ENCODE results near the gene FCF1.

Gene FCF1

DNA sequence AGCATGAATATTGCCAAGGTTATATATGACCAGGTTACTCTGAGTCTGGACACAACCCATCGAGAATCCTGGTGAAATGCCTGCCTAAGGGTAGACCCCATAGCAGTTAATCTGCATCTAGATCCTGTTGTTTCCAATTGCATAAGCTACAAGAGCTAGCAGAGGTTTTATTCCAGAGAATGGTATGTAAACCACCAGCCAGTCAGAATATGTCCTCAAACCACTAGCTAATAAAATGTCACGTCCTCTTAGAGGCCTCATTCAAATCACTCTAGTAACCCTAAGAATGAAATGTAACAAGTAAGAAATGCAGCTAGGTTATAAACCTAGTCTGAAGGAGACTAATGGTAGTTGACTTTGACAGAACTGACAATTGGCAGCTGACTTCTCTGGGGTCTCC, 41.2 kb downstream of the FCF1 start:
- TF ChIP-seq CTCF (IDR thresholded peaks at IDR 0.05), result no peak

- no peak for TF ChIP-seq CTCF (IDR thresholded peaks at IDR 0.05)
These were observed 42.0 kb downstream of the FCF1 start for GRCh38 chr14:74754899-74755298.

DNA sequence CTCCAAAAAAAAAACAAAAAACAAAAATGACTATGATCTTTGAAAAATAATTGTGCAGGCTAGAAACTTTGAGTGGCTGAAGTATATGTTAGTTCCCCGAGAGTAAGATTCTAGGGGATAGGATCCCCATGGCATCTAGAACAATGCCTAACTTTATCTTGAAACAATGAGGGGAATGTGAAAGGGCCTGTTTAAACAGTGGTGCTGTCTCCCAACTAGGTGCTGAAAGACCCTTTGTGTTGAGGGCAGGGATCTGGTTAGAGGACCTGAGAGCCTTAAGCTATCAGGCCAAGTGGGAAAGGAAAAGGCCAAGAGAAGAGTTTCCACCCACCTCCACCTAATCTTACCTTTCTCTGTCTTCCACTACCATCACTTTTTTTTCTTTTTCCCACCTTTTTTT, 43.4 kb downstream of the FCF1 start:
- TF ChIP-seq CTCF (IDR thresholded peaks at IDR 0.05), result no peak

DNA sequence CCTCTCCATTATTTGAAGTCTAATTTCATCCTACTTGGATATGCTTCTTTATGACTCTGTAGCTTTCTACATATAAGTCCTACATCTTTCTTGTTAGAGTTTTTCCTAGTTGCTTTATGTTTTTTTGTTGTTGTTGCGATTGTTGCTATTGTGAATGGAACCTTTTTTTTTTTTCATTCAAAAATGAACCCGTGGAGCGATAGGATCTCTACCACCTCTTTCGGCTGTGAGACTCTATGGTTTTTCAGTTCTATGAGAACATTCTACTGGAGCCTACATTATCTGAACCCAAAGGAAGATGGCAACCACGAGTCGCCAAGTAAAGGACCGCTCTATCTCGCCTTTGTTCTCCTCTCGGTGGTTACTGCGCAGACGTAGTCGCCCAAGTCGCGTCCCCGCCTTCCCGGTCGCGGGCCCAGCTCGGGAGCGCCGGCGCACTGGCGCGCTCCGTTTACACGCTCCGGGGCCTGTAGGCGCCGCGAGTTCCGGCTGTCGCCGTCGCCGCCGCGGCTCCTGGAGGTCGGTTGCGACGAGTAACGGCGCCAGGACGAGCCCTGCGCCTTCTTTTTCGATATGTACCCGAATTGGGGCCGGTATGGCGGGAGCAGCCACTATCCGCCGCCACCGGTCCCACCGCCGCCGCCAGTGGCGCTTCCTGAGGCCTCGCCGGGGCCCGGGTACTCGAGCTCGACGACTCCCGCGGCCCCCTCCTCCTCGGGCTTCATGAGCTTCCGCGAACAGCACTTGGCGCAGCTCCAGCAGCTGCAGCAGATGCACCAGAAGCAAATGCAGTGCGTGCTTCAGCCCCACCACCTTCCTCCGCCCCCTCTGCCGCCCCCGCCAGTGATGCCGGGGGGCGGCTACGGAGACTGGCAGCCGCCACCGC, 50.2 kb downstream of the FCF1 start, which contains the start of gene YLPM1:
Gene YLPM1, plus strand, starts transcription at position 400 of the 886 bp plus-strand sequence. Its CDS starts 174 bp downstream, at position 574.
- TF ChIP-seq CTCF (IDR thresholded peaks at IDR 0.05), result peak; percentile 61

DNA sequence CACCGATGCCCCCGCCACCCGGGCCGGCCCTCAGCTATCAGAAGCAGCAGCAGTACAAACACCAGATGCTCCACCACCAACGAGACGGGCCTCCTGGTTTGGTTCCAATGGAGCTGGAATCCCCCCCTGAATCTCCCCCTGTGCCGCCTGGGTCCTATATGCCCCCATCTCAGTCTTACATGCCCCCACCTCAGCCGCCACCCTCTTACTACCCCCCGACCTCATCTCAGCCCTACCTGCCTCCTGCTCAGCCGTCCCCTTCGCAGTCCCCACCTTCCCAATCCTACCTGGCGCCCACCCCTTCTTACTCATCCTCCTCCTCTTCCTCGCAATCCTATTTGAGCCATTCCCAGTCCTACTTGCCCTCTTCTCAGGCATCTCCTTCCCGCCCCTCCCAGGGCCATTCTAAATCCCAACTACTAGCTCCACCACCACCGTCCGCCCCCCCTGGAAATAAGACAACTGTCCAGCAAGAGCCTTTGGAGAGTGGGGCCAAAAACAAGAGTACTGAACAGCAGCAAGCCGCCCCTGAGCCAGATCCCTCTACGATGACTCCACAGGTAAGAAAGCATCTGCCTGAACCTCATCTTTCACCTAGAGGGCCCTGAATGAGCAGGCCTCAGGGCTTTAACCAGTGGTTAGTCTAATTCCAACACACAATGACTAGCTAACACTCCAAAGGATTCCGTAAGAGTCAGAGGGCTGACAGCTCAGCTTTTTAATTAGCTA, 51.0 kb downstream of the FCF1 start:
- TF ChIP-seq CTCF (IDR thresholded peaks at IDR 0.05), result no peak

DNA sequence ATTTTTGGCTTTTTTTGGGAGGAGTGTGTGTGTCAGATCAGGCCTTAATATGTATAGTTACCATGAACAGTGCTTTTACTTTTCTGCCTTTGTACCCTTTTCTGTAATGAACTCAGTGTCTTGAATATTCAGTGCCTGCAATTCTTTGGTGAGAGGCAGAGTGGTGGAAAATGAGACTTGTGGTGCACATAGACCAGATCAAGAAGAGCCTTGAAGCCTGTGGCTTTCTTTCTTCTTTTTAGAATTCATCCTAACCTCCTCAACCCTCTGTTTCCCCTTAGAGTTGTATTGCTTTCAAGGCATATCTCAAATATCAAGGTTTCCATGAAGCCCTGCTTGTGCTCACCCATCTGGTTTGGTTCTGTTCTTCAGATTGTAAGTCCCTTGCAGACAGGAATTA, 52.8 kb downstream of the FCF1 start:
- TF ChIP-seq CTCF (IDR thresholded peaks at IDR 0.05), result no peak

DNA sequence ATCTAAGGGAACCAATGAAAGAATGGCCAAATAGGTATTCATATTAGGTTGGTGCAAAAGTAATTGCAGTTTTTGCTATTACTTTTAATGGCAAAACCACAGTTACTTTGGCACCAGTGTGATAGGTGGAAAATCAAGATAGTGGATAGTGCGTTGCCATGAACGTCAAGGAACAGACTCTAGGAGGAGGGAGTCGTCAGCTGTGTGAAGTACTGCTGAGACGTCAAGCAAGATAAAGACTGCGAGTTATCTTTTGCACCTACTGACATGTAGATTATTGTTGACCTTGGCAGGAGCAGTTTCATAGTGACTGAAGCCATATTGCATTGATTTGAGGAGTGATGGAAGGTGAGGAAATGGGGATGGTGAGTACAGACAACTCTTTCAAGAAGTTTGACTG, 58.5 kb downstream of the FCF1 start:
- no peak for TF ChIP-seq CTCF (IDR thresholded peaks at IDR 0.05)
